ENCODE data around the gene TMEM132D. TPM values are rescaled to one million over a fixed set of nuclear protein-coding genes. Genes with fewer than 3 reads are reported as not detected.
"Not testable (repeated sequence)": the region's sequence is repeated elsewhere in the genome, so short reads cannot be mapped to it uniquely, and the experiment has no call there.

Gene TMEM132D
- total RNA-seq, 2 donors from 2014 or later, result not detected

- Mint-ChIP-seq H3K9me3 (peaks cover 0 to 6% of the 10 kb centered on the region in 2 donors), H3K27me3 (ENCODE audit: low read depth) (peaks cover 25% of the 10 kb centered on the region), H3K27ac (no peak overlapping the region), H3K4me1 (ENCODE audit: low read depth) (no peaks in the 10 kb centered on the region), H3K36me3 (ENCODE audit: insufficient read depth in 2 of 2) (no peaks in the 10 kb centered on the region), H3K4me3 (no peak overlapping the region)
- no peak for ATAC-seq (replicated peaks in 1 of 2)
- no peak for DNase-seq
These were observed 2.6 kb downstream of the TMEM132D start for GRCh38 chr12:129901254-129901653.

DNA sequence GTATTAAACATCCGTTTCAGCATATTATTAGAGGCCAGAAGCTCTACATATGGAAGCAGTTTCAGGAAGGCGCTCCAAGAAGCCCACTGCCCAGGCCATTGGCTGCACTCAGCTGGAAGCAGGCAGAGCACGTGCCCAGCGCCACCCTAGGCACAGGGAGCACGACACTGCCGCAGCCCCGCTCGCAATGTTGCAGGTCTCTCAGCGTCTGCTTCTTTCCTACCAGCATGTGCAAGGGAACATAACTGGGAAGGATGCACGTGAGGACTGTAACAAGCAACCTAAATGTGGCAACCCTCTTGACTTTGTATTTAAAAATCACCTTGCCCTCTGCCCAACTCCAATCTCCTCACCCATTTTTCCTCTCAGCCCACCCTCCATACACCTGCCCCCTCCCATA lies 3.5 kb downstream of the TMEM132D start:
- H3K27ac Mint-ChIP-seq, result no peak overlapping the region
- no peak overlapping the region for H3K4me3 Mint-ChIP-seq
- no peak for DNase-seq
- H3K27me3 Mint-ChIP-seq (ENCODE audit: low read depth), result peaks cover 16% of the 10 kb centered on the region
- no peak for ATAC-seq (replicated peaks in 1 of 2)
- peaks cover 0 to 6% of the 10 kb centered on the region in 2 donors for H3K9me3 Mint-ChIP-seq
- H3K4me1 Mint-ChIP-seq (ENCODE audit: low read depth), result no peaks in the 10 kb centered on the region
- no peaks in the 10 kb centered on the region for H3K36me3 Mint-ChIP-seq (ENCODE audit: insufficient read depth in 2 of 2)

DNA sequence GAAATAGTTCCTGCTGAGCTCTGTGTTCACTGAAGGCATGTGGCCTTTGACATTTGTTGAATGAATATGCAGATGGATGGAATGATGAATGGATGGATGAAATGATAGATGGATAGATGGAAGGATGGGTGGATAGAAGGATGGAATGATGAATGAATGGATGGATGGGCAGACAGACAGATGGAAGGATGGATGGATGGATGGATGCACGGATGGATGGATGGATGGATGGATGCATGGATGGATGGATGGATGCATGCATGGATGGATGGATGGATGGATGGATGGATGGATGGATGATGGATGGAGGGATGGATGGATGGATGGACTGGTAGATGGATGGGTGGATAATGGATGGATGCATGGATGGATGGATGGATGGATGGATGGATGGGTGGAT lies 4.8 kb downstream of the TMEM132D start:
- H3K4me3 Mint-ChIP-seq; H3K4me1 Mint-ChIP-seq (ENCODE audit: low read depth); ATAC-seq (replicated peaks in 1 of 2); H3K36me3 Mint-ChIP-seq (ENCODE audit: insufficient read depth in 2 of 2); H3K27ac Mint-ChIP-seq; H3K27me3 Mint-ChIP-seq (ENCODE audit: low read depth); DNase-seq; H3K9me3 Mint-ChIP-seq: not testable (repeated sequence)

GRCh38 chr12:129893691-129894090 lies 10.1 kb downstream of the TMEM132D start:
- Mint-ChIP-seq H3K4me3 (no peak overlapping the region), H3K27ac (no peak overlapping the region), H3K36me3 (ENCODE audit: insufficient read depth in 2 of 2) (no peaks in the 10 kb centered on the region), H3K27me3 (ENCODE audit: low read depth) (no peaks in the 10 kb centered on the region), H3K9me3 (peaks cover 0 to 9% of the 10 kb centered on the region in 2 donors), H3K4me1 (ENCODE audit: low read depth) (no peaks in the 10 kb centered on the region)
- ATAC-seq (replicated peaks in 1 of 2) (no peak), DNase-seq (no peak)

- Mint-ChIP-seq H3K36me3 (ENCODE audit: insufficient read depth in 2 of 2) (no peaks in the 10 kb centered on the region), H3K9me3 (peaks cover 0 to 7% of the 10 kb centered on the region in 2 donors), H3K4me3 (no peak overlapping the region), H3K27ac (no peak overlapping the region), H3K4me1 (ENCODE audit: low read depth) (no peaks in the 10 kb centered on the region), H3K27me3 (ENCODE audit: low read depth) (no peaks in the 10 kb centered on the region)
- ATAC-seq (replicated peaks in 1 of 2) (no peak), DNase-seq (no peak)
These were observed 16.7 kb downstream of the TMEM132D start for GRCh38 chr12:129887101-129887500.

GRCh38 chr12:129886541-129886940 lies 17.3 kb downstream of the TMEM132D start:
- no peak for DNase-seq
- peaks cover 0 to 7% of the 10 kb centered on the region in 2 donors for H3K9me3 Mint-ChIP-seq
- no peak for ATAC-seq (replicated peaks in 1 of 2)
- no peak overlapping the region for H3K27ac Mint-ChIP-seq
- H3K4me1 Mint-ChIP-seq (ENCODE audit: low read depth), result no peaks in the 10 kb centered on the region
- no peak overlapping the region for H3K4me3 Mint-ChIP-seq
- no peaks in the 10 kb centered on the region for H3K27me3 Mint-ChIP-seq (ENCODE audit: low read depth)
- H3K36me3 Mint-ChIP-seq (ENCODE audit: insufficient read depth in 2 of 2), result no peaks in the 10 kb centered on the region

GRCh38 chr12:129885287-129885686 lies 18.5 kb downstream of the TMEM132D start:
- H3K27me3 Mint-ChIP-seq (ENCODE audit: low read depth), result no peaks in the 10 kb centered on the region
- no peaks in the 10 kb centered on the region for H3K36me3 Mint-ChIP-seq (ENCODE audit: insufficient read depth in 2 of 2)
- no peaks in the 10 kb centered on the region for H3K4me1 Mint-ChIP-seq (ENCODE audit: low read depth)
- no peak overlapping the region for H3K27ac Mint-ChIP-seq
- peaks cover 0 to 5% of the 10 kb centered on the region in 2 donors for H3K9me3 Mint-ChIP-seq
- DNase-seq (no peak), ATAC-seq (replicated peaks in 1 of 2) (no peak)
- no peak overlapping the region for H3K4me3 Mint-ChIP-seq

DNA sequence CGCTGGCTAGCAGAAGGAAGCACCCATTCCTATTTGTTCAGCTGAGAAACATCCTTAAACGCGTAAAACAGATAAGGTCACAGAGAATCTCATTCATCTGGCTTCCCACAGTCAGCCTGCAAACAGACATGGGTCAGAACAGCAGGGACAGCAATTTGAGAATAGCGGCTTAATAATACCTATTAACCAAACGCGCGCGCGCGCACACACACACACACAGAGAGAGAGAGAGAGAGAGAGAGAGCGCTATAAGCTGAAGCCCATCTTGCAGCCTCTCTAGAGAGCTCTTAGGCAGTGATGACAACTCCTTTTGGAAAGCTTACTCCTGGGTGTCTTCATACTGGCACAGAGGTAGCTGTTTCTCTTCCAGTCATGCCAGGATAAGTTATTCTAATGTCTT lies 26.4 kb downstream of the TMEM132D start:
- Mint-ChIP-seq H3K27me3 (ENCODE audit: low read depth) (no peaks in the 10 kb centered on the region), H3K4me3 (no peak overlapping the region), H3K9me3 (peaks cover 3 to 10% of the 10 kb centered on the region in 2 donors), H3K27ac (no peak overlapping the region), H3K36me3 (ENCODE audit: insufficient read depth in 2 of 2) (peaks cover 0 to 3% of the 10 kb centered on the region in 2 donors), H3K4me1 (ENCODE audit: low read depth) (no peaks in the 10 kb centered on the region)
- no peak for DNase-seq
- ATAC-seq (replicated peaks in 1 of 2), result no peak

DNA sequence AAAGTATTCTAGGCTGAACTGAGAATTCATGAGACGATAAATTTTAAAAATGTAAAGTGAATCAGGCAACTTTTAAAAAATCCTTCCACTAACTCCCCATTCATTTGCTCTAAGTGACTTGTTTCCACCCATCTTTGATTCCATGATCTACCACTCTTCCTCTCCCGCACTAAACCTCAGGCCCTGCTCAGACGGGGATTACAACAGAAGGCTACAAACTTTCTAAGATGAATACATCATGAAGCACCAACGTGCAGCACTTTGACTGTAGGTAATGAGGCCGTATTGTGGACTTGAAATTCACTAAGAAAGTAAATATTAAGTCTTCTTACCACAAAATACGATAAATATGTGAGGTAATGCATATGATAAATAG lies 30.0 kb downstream of the TMEM132D start:
- Mint-ChIP-seq H3K36me3 (ENCODE audit: insufficient read depth in 2 of 2) (peaks cover 0 to 3% of the 10 kb centered on the region in 2 donors), H3K4me1 (ENCODE audit: low read depth) (no peaks in the 10 kb centered on the region), H3K9me3 (peaks cover 3 to 5% of the 10 kb centered on the region in 2 donors), H3K27me3 (ENCODE audit: low read depth) (no peaks in the 10 kb centered on the region), H3K27ac (no peak overlapping the region), H3K4me3 (no peak overlapping the region)
- ATAC-seq (replicated peaks in 1 of 2), result no peak
- DNase-seq, result no peak

DNA sequence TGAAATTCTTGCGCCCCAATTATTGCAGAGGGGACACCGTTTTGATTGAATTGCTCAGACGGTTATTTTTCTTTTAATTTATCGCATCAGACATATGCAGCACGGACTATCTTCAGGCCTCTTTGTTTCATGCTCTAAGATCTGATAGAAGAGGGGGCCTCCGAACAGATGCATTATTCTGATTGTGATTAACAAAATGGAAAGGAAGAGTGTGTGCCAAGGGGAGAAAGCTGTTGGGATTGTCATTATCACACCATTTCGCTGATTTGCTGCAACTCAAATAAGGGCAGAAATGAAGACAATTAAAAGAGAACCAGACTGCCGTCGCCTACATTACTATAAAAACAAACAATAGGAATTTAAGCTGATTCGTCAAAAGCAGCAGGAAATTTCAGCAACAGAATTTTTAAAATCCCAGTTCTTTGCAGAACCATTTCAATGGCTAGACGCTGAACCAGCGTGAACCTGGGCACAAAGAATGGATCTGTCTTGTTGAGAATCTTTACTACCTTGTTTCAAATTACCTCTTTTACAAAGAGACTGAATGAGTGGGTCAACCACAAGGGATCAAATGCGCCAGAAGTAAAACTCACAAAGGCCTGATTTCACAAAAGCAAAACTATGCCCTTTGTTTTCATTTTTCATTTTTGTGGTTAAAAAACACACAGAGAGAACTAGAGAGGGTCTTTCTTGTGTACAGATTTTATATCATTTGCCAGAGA lies 30.6 kb downstream of the TMEM132D start:
- no peak for ATAC-seq (replicated peaks in 1 of 2)
- Mint-ChIP-seq H3K9me3 (peaks cover 3 to 5% of the 10 kb centered on the region in 2 donors), H3K27ac (no peak overlapping the region), H3K4me3 (no peak overlapping the region), H3K27me3 (ENCODE audit: low read depth) (no peaks in the 10 kb centered on the region), H3K4me1 (ENCODE audit: low read depth) (no peaks in the 10 kb centered on the region), H3K36me3 (ENCODE audit: insufficient read depth in 2 of 2) (peaks cover 0 to 3% of the 10 kb centered on the region in 2 donors)
- DNase-seq, result no peak

DNA sequence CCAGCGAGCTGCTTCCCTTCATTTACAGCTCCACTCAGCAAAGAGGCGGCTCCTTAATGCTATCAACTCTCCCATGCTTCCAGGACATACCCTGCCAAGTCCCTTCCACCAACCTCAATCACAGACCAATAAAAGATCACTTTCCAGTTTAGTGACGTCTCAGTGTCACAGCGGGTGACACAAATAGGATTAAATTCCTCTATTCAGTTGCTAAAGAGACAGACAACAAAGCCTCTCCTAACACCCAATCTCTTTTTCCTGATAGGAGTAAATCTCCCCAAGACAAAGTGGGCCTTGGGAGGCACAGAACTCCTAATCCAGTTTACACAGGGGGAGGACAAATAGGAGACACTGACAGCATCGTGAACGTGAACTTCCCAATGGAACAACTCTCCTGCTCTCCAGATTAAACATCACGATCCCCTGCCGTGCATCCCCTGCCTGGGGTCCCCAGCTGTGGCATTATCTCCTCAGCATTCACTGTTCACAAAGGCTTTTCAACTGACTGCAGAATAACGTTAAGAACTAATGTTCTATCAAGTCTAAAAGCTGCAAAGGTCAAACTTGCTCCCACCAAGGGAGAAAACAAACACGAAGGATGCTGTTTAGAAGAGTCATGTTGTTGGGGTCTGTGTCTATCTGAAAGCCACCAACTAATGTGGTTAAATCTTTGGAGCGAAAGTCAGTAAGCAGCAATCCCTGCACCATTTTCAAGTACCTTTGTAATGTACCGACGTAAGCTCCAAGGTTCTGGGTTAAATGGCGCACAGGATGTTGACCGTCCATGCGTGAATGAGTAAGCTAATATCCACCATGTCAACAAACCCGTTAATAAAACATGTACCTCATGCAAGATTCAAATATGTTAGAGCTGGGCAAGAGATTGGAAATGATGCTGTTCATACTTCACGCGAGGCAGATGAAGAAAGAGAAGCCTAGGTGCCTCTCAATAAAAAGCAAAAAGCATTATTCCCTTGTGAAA lies 31.5 kb downstream of the TMEM132D start:
- Mint-ChIP-seq H3K27ac (no peak overlapping the region), H3K36me3 (ENCODE audit: insufficient read depth in 2 of 2) (peaks cover 0 to 3% of the 10 kb centered on the region in 2 donors), H3K27me3 (ENCODE audit: low read depth) (no peaks in the 10 kb centered on the region), H3K4me1 (ENCODE audit: low read depth) (no peaks in the 10 kb centered on the region), H3K9me3 (peaks cover 3 to 5% of the 10 kb centered on the region in 2 donors), H3K4me3 (no peak overlapping the region)
- DNase-seq (no peak), ATAC-seq (replicated peaks in 1 of 2) (no peak)

DNA sequence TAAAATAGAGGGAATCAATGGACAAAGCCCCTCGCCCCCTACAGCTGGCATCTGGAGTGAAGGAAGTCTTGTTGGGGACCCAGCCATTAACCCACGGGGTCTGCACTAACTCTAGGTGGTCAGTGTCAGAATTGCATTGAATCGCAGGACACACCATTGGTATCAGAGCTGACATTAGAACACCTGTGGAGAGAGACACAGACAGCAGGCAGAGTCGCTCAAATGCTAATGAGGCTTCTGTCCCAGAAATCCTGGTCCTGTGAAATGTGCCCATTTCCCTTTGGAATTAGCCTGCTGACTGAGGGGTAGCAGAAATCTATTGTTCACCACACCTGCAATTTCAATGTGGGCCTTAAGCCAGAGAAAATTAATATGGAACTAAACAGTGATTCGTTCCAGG lies 33.0 kb downstream of the TMEM132D start:
- peaks cover 0 to 3% of the 10 kb centered on the region in 2 donors for H3K36me3 Mint-ChIP-seq (ENCODE audit: insufficient read depth in 2 of 2)
- H3K27ac Mint-ChIP-seq, result no peak overlapping the region
- peaks cover 0 to 7% of the 10 kb centered on the region in 2 donors for H3K9me3 Mint-ChIP-seq
- no peaks in the 10 kb centered on the region for H3K4me1 Mint-ChIP-seq (ENCODE audit: low read depth)
- H3K27me3 Mint-ChIP-seq (ENCODE audit: low read depth), result no peaks in the 10 kb centered on the region
- ATAC-seq (replicated peaks in 1 of 2) (no peak), DNase-seq (no peak)
- H3K4me3 Mint-ChIP-seq, result no peak overlapping the region

DNA sequence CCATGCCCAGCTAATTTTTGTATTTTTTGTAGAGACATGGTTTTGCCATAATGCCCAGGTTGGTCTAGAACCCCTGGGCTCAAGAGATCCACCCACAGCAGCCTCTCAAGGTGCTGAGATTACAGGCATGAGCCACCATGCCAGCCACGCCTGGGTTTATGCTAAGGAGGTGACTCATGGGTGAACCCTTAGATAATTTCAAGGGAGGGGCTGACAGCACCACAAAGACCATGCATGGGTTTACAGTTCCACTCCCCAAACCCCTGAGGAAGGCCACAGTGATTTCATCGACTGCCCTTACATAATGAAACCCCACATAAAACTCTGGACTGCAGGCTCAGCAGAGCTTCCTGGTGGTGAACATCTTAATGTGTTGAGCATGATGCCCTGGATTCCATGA lies 33.7 kb downstream of the TMEM132D start:
- H3K27me3 Mint-ChIP-seq (ENCODE audit: low read depth), result no peaks in the 10 kb centered on the region
- H3K4me3 Mint-ChIP-seq, result no peak overlapping the region
- H3K36me3 Mint-ChIP-seq (ENCODE audit: insufficient read depth in 2 of 2), result peaks cover 0 to 3% of the 10 kb centered on the region in 2 donors
- DNase-seq (no peak), ATAC-seq (replicated peaks in 1 of 2) (no peak)
- H3K27ac Mint-ChIP-seq, result no peak overlapping the region
- H3K9me3 Mint-ChIP-seq, result peaks cover 0 to 7% of the 10 kb centered on the region in 2 donors
- no peaks in the 10 kb centered on the region for H3K4me1 Mint-ChIP-seq (ENCODE audit: low read depth)

Measured in activated T-cell treated with anti-CD3 and anti-CD28 coated beads, Interleukin-2, amount 50 U/mL, for 72 hours (primary cell).